GM23338 (cell line): ENCODE data around the gene PLET1. TPM values are rescaled to one million over a fixed set of nuclear protein-coding genes. Genes with fewer than 3 reads are reported as not detected.
A peak's percentile ranks its signal among the peaks of the same experiment; 100 is the strongest.

Experiments
- ATAC-seq: fragments of 200-7000 bp; cut with Tn5 transposase; 3 replicates; pipeline ENCODE4 v1.9.1; 2020
- DNase-seq: peaks from one replicate; pipeline ENCODE4 v3.0.0-alpha.2; 2015; ENCODE audit warnings: low spot score
- H2AFZ ChIP-seq: fragments of 200-600 bp; sonication (generic); 2 replicates; pipeline ENCODE4 v1.8.0; 2016; ENCODE audit warnings: antibody characterized with exemption, mild to moderate bottlenecking, moderate library complexity
- H3F3A ChIP-seq: fragments of 200-600 bp; sonication (generic); replicated peaks from 2 replicates; pipeline ENCODE4 v1.8.0; 2017; ENCODE audit warnings: antibody characterized with exemption, mixed run types, low read depth
- H3K27ac ChIP-seq: fragments of 200-600 bp; sonication (generic); 2 replicates; pipeline ENCODE4 v1.6.1; 2016; ENCODE audit warnings: low read depth
- H3K27me3 ChIP-seq: fragments of 200-600 bp; sonication (generic); 2 replicates; pipeline ENCODE4 v1.8.0; 2016; ENCODE audit warnings: mild to moderate bottlenecking, mixed run types, moderate library complexity; ENCODE audit not compliant: insufficient read depth
- H3K36me3 ChIP-seq: fragments of 200-600 bp; sonication (generic); 2 replicates; pipeline ENCODE4 v1.8.0; 2016; ENCODE audit warnings: mild to moderate bottlenecking; ENCODE audit not compliant: insufficient read depth
- H3K4me1 ChIP-seq: fragments of 200-600 bp; sonication (generic); 2 replicates; pipeline ENCODE4 v1.8.0; 2016; ENCODE audit warnings: mild to moderate bottlenecking, moderate library complexity; ENCODE audit not compliant: insufficient read depth
- H3K4me2 ChIP-seq: fragments of 200-600 bp; sonication (generic); 2 replicates; pipeline ENCODE4 v1.7.1; 2017; ENCODE audit warnings: mixed run types
- H3K4me3 ChIP-seq: fragments of 200-600 bp; sonication (generic); 2 replicates; pipeline ENCODE4 v1.6.1; 2016; ENCODE audit warnings: mixed run types
- H3K79me2 ChIP-seq: fragments of 200-600 bp; sonication (generic); replicated peaks from 2 replicates; pipeline ENCODE4 v1.8.0; 2017; ENCODE audit warnings: mild to moderate bottlenecking; ENCODE audit not compliant: insufficient read depth
- H3K9me2 ChIP-seq: fragments of 200-600 bp; sonication (generic); 2 replicates; pipeline ENCODE4 v1.8.0; 2017; ENCODE audit not compliant: insufficient read depth
- H4K20me1 ChIP-seq: fragments of 200-600 bp; sonication (generic); replicated peaks from 2 replicates; pipeline ENCODE4 v1.8.0; 2017; ENCODE audit warnings: mild to moderate bottlenecking; ENCODE audit not compliant: insufficient read depth
- H3K27ac Mint-ChIP-seq: 2 replicates; pipeline ENCODE4 v1.8.0; 2020; ENCODE audit warnings: inconsistent platforms, mild to moderate bottlenecking, moderate library complexity, mixed read lengths
- H3K27me3 Mint-ChIP-seq: 3 replicates; pipeline ENCODE4 v1.8.0; 2022; ENCODE audit warnings: low read depth, mild to moderate bottlenecking, moderate library complexity, mixed read lengths, inconsistent platforms; ENCODE audit not compliant: insufficient read depth, poor library complexity
- H3K36me3 Mint-ChIP-seq: 3 replicates; pipeline ENCODE4 v1.8.0; 2021; ENCODE audit warnings: low read depth, mild to moderate bottlenecking, inconsistent platforms, moderate library complexity, mixed read lengths
- H3K4me1 Mint-ChIP-seq: 3 replicates; pipeline ENCODE4 v1.8.0; 2020; ENCODE audit warnings: mild to moderate bottlenecking, inconsistent platforms, mixed read lengths
- H3K4me3 Mint-ChIP-seq: 3 replicates; pipeline ENCODE4 v1.8.0; 2021; ENCODE audit warnings: moderate library complexity, mild to moderate bottlenecking, inconsistent platforms, mixed read lengths
- H3K9me3 Mint-ChIP-seq: 3 replicates; pipeline ENCODE4 v1.8.0; 2020; ENCODE audit warnings: moderate library complexity, mild to moderate bottlenecking, inconsistent platforms, mixed read lengths
- CREB1 ChIP-seq: fragments of 250-450 bp; sonication (Bioruptor Pico); IDR thresholded peaks from 2 replicates; pipeline ENCODE4 v1.5.0; 2020; ENCODE audit warnings: low read depth, mild to moderate bottlenecking, moderate library complexity
- CTCF ChIP-seq, 2 experiments: fragments of 200-600 bp in 1 of 2; sonication (generic) in 1 of 2; conservative IDR thresholded peaks; 2 replicates each; pipeline versions ENCODE4 v1.5.1 to v1.6.1; 2016 to 2017; ENCODE audit warnings: antibody characterized with exemption in 2 of 2, low read depth in 2 of 2, mild to moderate bottlenecking in 2 of 2, moderate library complexity in 1 of 2
- ETS1 ChIP-seq: IDR thresholded peaks from 2 replicates; pipeline ENCODE4 v1.6.1; 2016; ENCODE audit warnings: antibody characterized with exemption
- EZH2 ChIP-seq: fragments of 200-600 bp; sonication (generic); IDR thresholded peaks from one replicate; pipeline ENCODE4 v1.8.0; 2017; ENCODE audit warnings: antibody characterized with exemption, mild to moderate bottlenecking, low read depth; ENCODE audit not compliant: unreplicated experiment
- EZH2phosphoT487 ChIP-seq: fragments of 200-600 bp; sonication (generic); IDR thresholded peaks from one replicate; pipeline ENCODE4 v1.8.1; 2018; ENCODE audit warnings: antibody characterized with exemption; ENCODE audit not compliant: unreplicated experiment
- JUNB ChIP-seq: IDR thresholded peaks from one replicate; pipeline ENCODE4 v1.6.1; 2016; ENCODE audit warnings: antibody characterized with exemption; ENCODE audit not compliant: unreplicated experiment
- NANOG ChIP-seq: IDR thresholded peaks from 2 replicates; pipeline ENCODE4 v1.6.1; 2016; ENCODE audit warnings: antibody characterized with exemption, borderline replicate concordance
- REST ChIP-seq: IDR thresholded peaks from one replicate; pipeline ENCODE4 v1.6.1; 2018; ENCODE audit warnings: antibody characterized with exemption; ENCODE audit not compliant: unreplicated experiment
- STAT1 ChIP-seq: IDR thresholded peaks from one replicate; pipeline ENCODE4 v1.6.1; 2016; ENCODE audit warnings: antibody characterized with exemption; ENCODE audit not compliant: unreplicated experiment
- ZNF114 ChIP-seq: fragments of 250-450 bp; sonication (Bioruptor Pico); IDR thresholded peaks from 2 replicates; pipeline ENCODE4 v1.5.0; 2020; ENCODE audit warnings: mild to moderate bottlenecking, moderate library complexity
- ZNF331 ChIP-seq: fragments of 250-450 bp; sonication (Bioruptor Pico); IDR thresholded peaks from 2 replicates; pipeline ENCODE4 v1.5.0; 2020; ENCODE audit warnings: low read depth, mild to moderate bottlenecking, moderate library complexity
- polyA plus RNA-seq: library from polyadenylated mRNA; unstranded; fragments of >200 nt; fragmentation: Nextera tagmentation; extraction: Ambion mirVana; gene quantifications from 2 replicates; pipeline ENCODE4 v1.2.1, GENCODE V29; 2016
- total RNA-seq: library from RNA; depleted of rRNA; stranded (reverse); fragments of >200 nt; shearing (Covaris generic); gene quantifications from 2 replicates; pipeline ENCODE4 v1.2.3, GENCODE V29; 2014

PLET1 gene
- total and polyA plus RNA-seq, 2 experiments from 2014 or later = not detected

- peaks cover 13% of the 10 kb centered on the region for H3K4me1 Mint-ChIP-seq
- peaks cover 12% of the 10 kb centered on the region for H3K4me1 ChIP-seq
- H3K27me3 ChIP-seq = no peaks in the 10 kb centered on the region
- no peak overlapping the region for H2AFZ ChIP-seq
- H3K9me3 Mint-ChIP-seq = no peaks in the 10 kb centered on the region
- no peak overlapping the region for H3K4me3 Mint-ChIP-seq
- H3K27me3 Mint-ChIP-seq = no peaks in the 10 kb centered on the region
- peaks cover 4% of the 10 kb centered on the region; the same call in 1 of the 2 replicates for H3K9me2 ChIP-seq
- no peaks in the 10 kb centered on the region for H3F3A ChIP-seq
- no peak overlapping the region for H3K27ac Mint-ChIP-seq
- H3K27ac ChIP-seq = no peak overlapping the region
- H3K4me2 ChIP-seq = no peak overlapping the region
- DNase-seq (no peak), ATAC-seq (no peak)
- H3K4me3 ChIP-seq = no peak overlapping the region
- TF ChIP-seq CTCF (conservative IDR thresholded peaks at IDR 0.05; ENCODE audit: low read depth in 2 of 2) (no peak), EZH2phosphoT487 (no peak), ZNF114 (CRISPR knock-in tag) (no peak)
- H4K20me1 ChIP-seq = no peaks in the 10 kb centered on the region
- H3K79me2 ChIP-seq = no peaks in the 10 kb centered on the region
- no peaks in the 10 kb centered on the region for H3K36me3 ChIP-seq
- H3K36me3 Mint-ChIP-seq = no peaks in the 10 kb centered on the region
These were observed 10.6 kb upstream of the PLET1 start for GRCh38 chr11:112271242-112271641.

- peak; percentile 91 for ATAC-seq
- Histone ChIP-seq H3K27me3 (no peaks in the 10 kb centered on the region), H3K4me2 (peak overlapping the region; percentile 64; the same call in 1 of the 2 replicates), H4K20me1 (no peaks in the 10 kb centered on the region), H3K36me3 (no peaks in the 10 kb centered on the region), H2AFZ (peak overlapping the region; percentile 86), H3K79me2 (no peaks in the 10 kb centered on the region), H3K9me2 (peaks cover 4% of the 10 kb centered on the region; the same call in 1 of the 2 replicates), H3K4me3 (no peak overlapping the region), H3F3A (no peaks in the 10 kb centered on the region), H3K27ac (no peak overlapping the region), H3K4me1 (peaks cover 6% of the 10 kb centered on the region)
- H3K27me3 Mint-ChIP-seq = no peaks in the 10 kb centered on the region
- peak overlapping the region; percentile 43; the same call in 1 of the 2 replicates for H3K27ac Mint-ChIP-seq
- H3K36me3 Mint-ChIP-seq = no peaks in the 10 kb centered on the region
- H3K4me1 Mint-ChIP-seq = peaks cover 10% of the 10 kb centered on the region
- DNase-seq = peak; percentile 61
- peak overlapping the region; percentile 23; the same call in 1 of the 3 replicates for H3K4me3 Mint-ChIP-seq
- H3K9me3 Mint-ChIP-seq = no peaks in the 10 kb centered on the region
- TF ChIP-seq JUNB = no peak
- TF ChIP-seq CREB1 (CRISPR knock-in tag) = no peak
- no peak for TF ChIP-seq NANOG
- no peak for TF ChIP-seq ZNF114 (CRISPR knock-in tag)
- no peak for TF ChIP-seq STAT1
- no peak for TF ChIP-seq REST
- TF ChIP-seq EZH2 = no peak
- no peak for TF ChIP-seq ETS1
- TF ChIP-seq ZNF331 = no peak
These were observed 10.0 kb upstream of the PLET1 start for GRCh38 chr11:112270551-112271180.
